ENCODE data around the gene TNK1.

The TNK1 gene

GRCh38 chr17:7394452-7395191, 13.7 kb downstream of the TNK1 start, which contains the start of gene PLSCR3:
PLSCR3 (minus strand) TSS chr17:7394525; CDS start chr17:7394110, 415 bp downstream.
- Histone ChIP-seq H3K9ac (ENCODE audit: low read depth, low read length) (peak within 1 kb of the TSS; percentile 75), H3K36me3 (ENCODE audit: insufficient read depth, low read depth, low read length) (peaks cover 28% of the 10 kb centered on the region; the same call in 1 of the 2 replicates), H3K27ac (ENCODE audit: low read length) (no peak within 1 kb of the TSS), H3K27me3 (ENCODE audit: insufficient read depth, low read length) (no peaks in the 10 kb centered on the region; the same call in 1 of the 2 replicates), H3K4me1 (ENCODE audit: insufficient read depth, low read length) (no peaks in the 10 kb centered on the region), H3K9me3 (ENCODE audit: insufficient read depth, low read depth, low read length) (no peaks in the 10 kb centered on the region), H3K4me3 (ENCODE audit: low read length) (peak within 1 kb of the TSS; percentile 93)

- no peak overlapping the region for H3K27ac ChIP-seq (ENCODE audit: low read length)
- no peak overlapping the region for H3K4me3 ChIP-seq (ENCODE audit: low read length)
- no peaks in the 10 kb centered on the region for H3K4me1 ChIP-seq (ENCODE audit: insufficient read depth, low read length)
- no peaks in the 10 kb centered on the region for H3K9me3 ChIP-seq (ENCODE audit: insufficient read depth, low read depth, low read length)
- peaks cover 13% of the 10 kb centered on the region; the same call in 1 of the 2 replicates for H3K36me3 ChIP-seq (ENCODE audit: insufficient read depth, low read depth, low read length)
- H3K9ac ChIP-seq (ENCODE audit: low read depth, low read length), result no peak overlapping the region
- H3K27me3 ChIP-seq (ENCODE audit: insufficient read depth, low read length), result no peaks in the 10 kb centered on the region; the same call in 1 of the 2 replicates
Observed at GRCh38 chr17:7396147-7396546, 15.3 kb downstream of the TNK1 start.

- H3K4me3 ChIP-seq (ENCODE audit: low read length), result no peak overlapping the region
- no peak overlapping the region for H3K9ac ChIP-seq (ENCODE audit: low read depth, low read length)
- no peaks in the 10 kb centered on the region for H3K9me3 ChIP-seq (ENCODE audit: insufficient read depth, low read depth, low read length)
- H3K4me1 ChIP-seq (ENCODE audit: insufficient read depth, low read length), result peaks cover 4% of the 10 kb centered on the region; the same call in 1 of the 2 replicates
- no peaks in the 10 kb centered on the region; the same call in 1 of the 2 replicates for H3K27me3 ChIP-seq (ENCODE audit: insufficient read depth, low read length)
- H3K27ac ChIP-seq (ENCODE audit: low read length), result no peak overlapping the region
- no peaks in the 10 kb centered on the region for H3K36me3 ChIP-seq (ENCODE audit: insufficient read depth, low read depth, low read length)
Observed at GRCh38 chr17:7398612-7399011, 17.7 kb downstream of the TNK1 start.

GRCh38 chr17:7403043-7403726, 22.3 kb downstream of the TNK1 start:
- H3K4me1 ChIP-seq (ENCODE audit: insufficient read depth, low read length), result peaks cover 8% of the 10 kb centered on the region; the same call in 1 of the 2 replicates
- peak overlapping the region; percentile 75 for H3K27ac ChIP-seq (ENCODE audit: low read length)
- H3K36me3 ChIP-seq (ENCODE audit: insufficient read depth, low read depth, low read length), result no peaks in the 10 kb centered on the region
- no peaks in the 10 kb centered on the region for H3K27me3 ChIP-seq (ENCODE audit: insufficient read depth, low read length)
- peak overlapping the region; percentile 89 for H3K4me3 ChIP-seq (ENCODE audit: low read length)
- H3K9me3 ChIP-seq (ENCODE audit: insufficient read depth, low read depth, low read length), result no peaks in the 10 kb centered on the region
- peak overlapping the region; percentile 76; the same call in 1 of the 2 replicates for H3K9ac ChIP-seq (ENCODE audit: low read depth, low read length)

- H3K27me3 ChIP-seq (ENCODE audit: insufficient read depth, low read length), result no peaks in the 10 kb centered on the region
- H3K36me3 ChIP-seq (ENCODE audit: insufficient read depth, low read depth, low read length), result peaks cover 1% of the 10 kb centered on the region; the same call in 1 of the 2 replicates
- peaks cover 8% of the 10 kb centered on the region; the same call in 1 of the 2 replicates for H3K4me1 ChIP-seq (ENCODE audit: insufficient read depth, low read length)
- H3K27ac ChIP-seq (ENCODE audit: low read length), result peak overlapping the region; percentile 75
- no peaks in the 10 kb centered on the region for H3K9me3 ChIP-seq (ENCODE audit: insufficient read depth, low read depth, low read length)
- H3K4me3 ChIP-seq (ENCODE audit: low read length), result peak overlapping the region; percentile 89
- H3K9ac ChIP-seq (ENCODE audit: low read depth, low read length), result peak overlapping the region; percentile 76; the same call in 1 of the 2 replicates
Observed at GRCh38 chr17:7403727-7403976, 22.8 kb downstream of the TNK1 start.

- no peaks in the 10 kb centered on the region for H3K9me3 ChIP-seq (ENCODE audit: insufficient read depth, low read depth, low read length)
- peaks cover 8% of the 10 kb centered on the region; the same call in 1 of the 2 replicates for H3K4me1 ChIP-seq (ENCODE audit: insufficient read depth, low read length)
- H3K27ac ChIP-seq (ENCODE audit: low read length), result peak within 1 kb of the TSS; percentile 75
- H3K4me3 ChIP-seq (ENCODE audit: low read length), result peak within 1 kb of the TSS; percentile 89
- peak within 1 kb of the TSS; percentile 83; the same call in 1 of the 2 replicates for H3K9ac ChIP-seq (ENCODE audit: low read depth, low read length)
- H3K36me3 ChIP-seq (ENCODE audit: insufficient read depth, low read depth, low read length), result peaks cover 6% of the 10 kb centered on the region
- no peaks in the 10 kb centered on the region for H3K27me3 ChIP-seq (ENCODE audit: insufficient read depth, low read length)
Observed at GRCh38 chr17:7403977-7404736, 23.3 kb downstream of the TNK1 start, which contains the start of gene TMEM256. TMEM256 (minus strand) TSS chr17:7404097; CDS start chr17:7404084, 13 bp downstream.

GRCh38 chr17:7404737-7405349, 24.0 kb downstream of the TNK1 start:
- Histone ChIP-seq H3K4me3 (ENCODE audit: low read length) (peak overlapping the region; percentile 89), H3K36me3 (ENCODE audit: insufficient read depth, low read depth, low read length) (peaks cover 13% of the 10 kb centered on the region)

GRCh38 chr17:7405350-7406234, 24.7 kb downstream of the TNK1 start:
- Histone ChIP-seq H3K4me1 (ENCODE audit: insufficient read depth, low read length) (peaks cover 8% of the 10 kb centered on the region; the same call in 1 of the 2 replicates), H3K9me3 (ENCODE audit: insufficient read depth, low read depth, low read length) (no peaks in the 10 kb centered on the region), H3K9ac (ENCODE audit: low read depth, low read length) (peak overlapping the region; percentile 83; the same call in 1 of the 2 replicates), H3K4me3 (ENCODE audit: low read length) (peak overlapping the region; percentile 89), H3K27ac (ENCODE audit: low read length) (no peak overlapping the region), H3K27me3 (ENCODE audit: insufficient read depth, low read length) (no peaks in the 10 kb centered on the region), H3K36me3 (ENCODE audit: insufficient read depth, low read depth, low read length) (peaks cover 19% of the 10 kb centered on the region)

More at GRCh38 chr17:7404737-7405349, 24.0 kb downstream of the TNK1 start:
- H3K9me3 ChIP-seq (ENCODE audit: insufficient read depth, low read depth, low read length), result no peaks in the 10 kb centered on the region
- H3K27me3 ChIP-seq (ENCODE audit: insufficient read depth, low read length), result no peaks in the 10 kb centered on the region
- no peak overlapping the region for H3K27ac ChIP-seq (ENCODE audit: low read length)
- H3K9ac ChIP-seq (ENCODE audit: low read depth, low read length), result peak overlapping the region; percentile 83; the same call in 1 of the 2 replicates
- peaks cover 8% of the 10 kb centered on the region; the same call in 1 of the 2 replicates for H3K4me1 ChIP-seq (ENCODE audit: insufficient read depth, low read length)

- Histone ChIP-seq H3K4me1 (ENCODE audit: insufficient read depth, low read length) (peaks cover 8% of the 10 kb centered on the region; the same call in 1 of the 2 replicates), H3K4me3 (ENCODE audit: low read length) (peak overlapping the region; percentile 89), H3K27ac (ENCODE audit: low read length) (no peak overlapping the region), H3K36me3 (ENCODE audit: insufficient read depth, low read depth, low read length) (peaks cover 19% of the 10 kb centered on the region), H3K9ac (ENCODE audit: low read depth, low read length) (peak overlapping the region; percentile 83; the same call in 1 of the 2 replicates), H3K9me3 (ENCODE audit: insufficient read depth, low read depth, low read length) (no peaks in the 10 kb centered on the region), H3K27me3 (ENCODE audit: insufficient read depth, low read length) (no peaks in the 10 kb centered on the region)
Observed at GRCh38 chr17:7406235-7406825, 25.4 kb downstream of the TNK1 start.

GRCh38 chr17:7407082-7407481, 26.2 kb downstream of the TNK1 start:
- Histone ChIP-seq H3K4me3 (ENCODE audit: low read length) (no peak overlapping the region), H3K27ac (ENCODE audit: low read length) (no peak overlapping the region), H3K9ac (ENCODE audit: low read depth, low read length) (no peak overlapping the region), H3K4me1 (ENCODE audit: insufficient read depth, low read length) (peaks cover 8% of the 10 kb centered on the region; the same call in 1 of the 2 replicates), H3K9me3 (ENCODE audit: insufficient read depth, low read depth, low read length) (no peaks in the 10 kb centered on the region), H3K27me3 (ENCODE audit: insufficient read depth, low read length) (no peaks in the 10 kb centered on the region), H3K36me3 (ENCODE audit: insufficient read depth, low read depth, low read length) (peaks cover 19% of the 10 kb centered on the region)
